ENCODE data around the gene SIX3.

SIX3 gene

GRCh38 chr2:44929735-44930273 is 11.7 kb upstream of the SIX3 start:
- in situ Hi-C loops (cut with MboI; ENCODE audit: low pct_unique_long_range_greater_than_20kb, low sequenced_read_pairs, unreplicated experiment): loop anchor here (25.0 kb wide), 1 partner anchor 843 kb away; no protein-coding TSS in a partner anchor
- peak; percentile 27 for DNase-seq (ENCODE audit: low spot score)
- no peak for TF ChIP-seq CTCF (IDR thresholded peaks at IDR 0.05; ENCODE audit: extremely low read depth, insufficient read depth, missing control alignments)

GRCh38 chr2:44930274-44931197 is 11.0 kb upstream of the SIX3 start:
- DNase-seq (ENCODE audit: low spot score): peak; percentile 41
- TF ChIP-seq CTCF (IDR thresholded peaks at IDR 0.05; ENCODE audit: extremely low read depth, insufficient read depth, missing control alignments): no peak
- in situ Hi-C loops (cut with MboI; ENCODE audit: low pct_unique_long_range_greater_than_20kb, low sequenced_read_pairs, unreplicated experiment): loop anchor here (25.0 kb wide), 1 partner anchor 843 kb away; no protein-coding TSS in a partner anchor

- DNase-seq (ENCODE audit: low spot score): peak; percentile 23
- TF ChIP-seq CTCF (IDR thresholded peaks at IDR 0.05; ENCODE audit: extremely low read depth, insufficient read depth, missing control alignments): no peak
- in situ Hi-C loops (cut with MboI; ENCODE audit: low pct_unique_long_range_greater_than_20kb, low sequenced_read_pairs, unreplicated experiment): loop anchor here (25.0 kb wide), 1 partner anchor 844 kb away; no protein-coding TSS in a partner anchor
These were observed 10.2 kb upstream of the SIX3 start for GRCh38 chr2:44931198-44931780.

GRCh38 chr2:44932079-44932478 is 9.4 kb upstream of the SIX3 start:
- DNase-seq (ENCODE audit: low spot score): peak; percentile 18
- in situ Hi-C loops (cut with MboI; ENCODE audit: low pct_unique_long_range_greater_than_20kb, low sequenced_read_pairs, unreplicated experiment): loop anchor here (25.0 kb wide), 1 partner anchor 845 kb away; no protein-coding TSS in a partner anchor
- TF ChIP-seq CTCF (IDR thresholded peaks at IDR 0.05; ENCODE audit: extremely low read depth, insufficient read depth, missing control alignments): no peak

GRCh38 chr2:44932564-44933392 is 8.7 kb upstream of the SIX3 start:
- in situ Hi-C loops (cut with MboI; ENCODE audit: low pct_unique_long_range_greater_than_20kb, low sequenced_read_pairs, unreplicated experiment): loop anchor here (25.0 kb wide), 1 partner anchor 845 kb away; no protein-coding TSS in a partner anchor
- no peak for TF ChIP-seq CTCF (IDR thresholded peaks at IDR 0.05; ENCODE audit: extremely low read depth, insufficient read depth, missing control alignments)
- DNase-seq (ENCODE audit: low spot score): peak; percentile 19
